H1 (cell line): ENCODE data around the gene CLMP. TPM values are rescaled to one million over a fixed set of nuclear protein-coding genes. Genes with fewer than 3 reads are reported as not detected.

Source experiments
- CTCF ChIA-PET: fragments of 300-600 bp; sonication (Branson Sonifier 250); formaldehyde crosslinking; loops from one replicate; lab custom pipeline; 2021; ENCODE audit not compliant: partially characterized antibody; lab: Charles Lee
- POLR2A ChIA-PET: fragments of 300-600 bp; sonication (Branson Sonifier 250); formaldehyde crosslinking; loops from one replicate; lab custom pipeline; 2021; ENCODE audit warnings: inconsistent platforms; ENCODE audit not compliant: partially characterized antibody; lab: Charles Lee
- DNase-seq, 2 experiments: peaks; one replicate each; pipeline versions ENCODE4 v3.0.0 to v3.0.0-alpha.2; 2010 to 2022; ENCODE audit warnings: low spot score in 2 of 2, low read depth in 1 of 2, mixed read lengths in 1 of 2
- FAIRE-seq: peaks from 2 replicates; lab custom pipeline; 2011; peaks lifted over from hg19 to GRCh38; lab: Jason Lieb, UNC
- H2AFZ ChIP-seq: 2 replicates; pipeline ENCODE4 v1.8.1; 2012; ENCODE audit warnings: low read length, inconsistent platforms
- H2AK5ac ChIP-seq: 2 replicates; pipeline ENCODE4 v1.6.1; 2013; ENCODE audit warnings: low read depth, low read length
- H2BK120ac ChIP-seq: replicated peaks from 2 replicates; pipeline ENCODE3; 2013; ENCODE audit warnings: low read depth, low read length, inconsistent platforms
- H2BK12ac ChIP-seq: 2 replicates; pipeline ENCODE4 v1.6.1; 2013; ENCODE audit warnings: low read depth, low read length
- H2BK15ac ChIP-seq: 2 replicates; pipeline ENCODE4 v1.6.1; 2013; ENCODE audit warnings: low read length
- H2BK20ac ChIP-seq: 2 replicates; pipeline ENCODE4 v1.6.1; 2013; ENCODE audit warnings: low read length
- H2BK5ac ChIP-seq: 2 replicates; pipeline ENCODE4 v1.6.1; 2013; ENCODE audit warnings: low read depth, low read length
- H3K14ac ChIP-seq: 2 replicates; pipeline ENCODE4 v1.6.1; 2013; ENCODE audit warnings: inconsistent platforms; ENCODE audit not compliant: insufficient read length
- H3K18ac ChIP-seq: 2 replicates; pipeline ENCODE4 v1.6.1; 2013; ENCODE audit warnings: low read length; ENCODE audit errors: extremely low read depth
- H3K23ac ChIP-seq: 2 replicates; pipeline ENCODE4 v1.6.1; 2013; ENCODE audit warnings: inconsistent platforms; ENCODE audit not compliant: insufficient read length
- H3K23me2 ChIP-seq: 2 replicates; pipeline ENCODE4 v1.6.1; 2013; ENCODE audit warnings: low read depth, low read length
- H3K27ac ChIP-seq: 2 replicates; pipeline ENCODE4 v1.6.1; 2011; ENCODE audit warnings: low read depth, low read length, inconsistent platforms
- H3K27me3 ChIP-seq, 4 experiments: replicated peaks in 1 of 4; 1 replicate in 1 of 4; 2 replicates in 3 of 4; pipeline versions ENCODE4 v1.6.1 to v1.8.1; 2011 to 2013; ENCODE audit warnings: low read length in 3 of 4, mild to moderate bottlenecking in 3 of 4, inconsistent platforms in 2 of 4, mixed read lengths in 2 of 4, moderate library complexity in 1 of 4; ENCODE audit not compliant: control insufficient read depth in 3 of 4, insufficient read depth in 3 of 4; ENCODE audit errors: extremely low read depth in 1 of 4
- H3K36me3 ChIP-seq, 4 experiments: 2 replicates each; pipeline versions ENCODE4 v1.6.1 to v1.8.1; 2011 to 2013; ENCODE audit warnings: mild to moderate bottlenecking in 4 of 4, low read length in 3 of 4, moderate library complexity in 2 of 4, control low read depth in 1 of 4, inconsistent platforms in 1 of 4; ENCODE audit not compliant: insufficient read depth in 4 of 4, control insufficient read depth in 2 of 4
- H3K4ac ChIP-seq: replicated peaks from 2 replicates; pipeline ENCODE3; 2013; ENCODE audit warnings: low read length, low read depth, mixed read lengths, inconsistent platforms; ENCODE audit not compliant: insufficient read length
- H3K4me1 ChIP-seq, 4 experiments: replicated peaks in 1 of 4; 1 replicate in 1 of 4; 2 replicates in 3 of 4; pipeline versions ENCODE4 v1.6.1 to v1.8.1; 2011 to 2013; ENCODE audit warnings: low read length in 3 of 4, inconsistent platforms in 2 of 4, mixed read lengths in 1 of 4; ENCODE audit not compliant: insufficient read depth in 4 of 4, control insufficient read depth in 3 of 4
- H3K4me2 ChIP-seq, 2 experiments: 2 replicates each; pipeline versions ENCODE4 v1.6.1 to v1.8.1; 2011 to 2013; ENCODE audit warnings: low read depth in 2 of 2, low read length in 2 of 2, control low read depth in 1 of 2, inconsistent platforms in 1 of 2, mild to moderate bottlenecking in 1 of 2; ENCODE audit not compliant: insufficient read depth in 1 of 2
- H3K4me3 ChIP-seq, 4 experiments: fragments of 200-600, 300-600 bp in 1 of 4; sonication (generic), shearing (Covaris generic), sonication (Bioruptor Twin) in 1 of 4; 2 replicates each; pipeline versions ENCODE4 v1.5.1 to v1.8.1; 2011 to 2016; ENCODE audit warnings: low read length in 4 of 4, low read depth in 3 of 4, control low read depth in 2 of 4, inconsistent platforms in 2 of 4, mild to moderate bottlenecking in 2 of 4, mixed read lengths in 1 of 4, moderate library complexity in 1 of 4; ENCODE audit not compliant: insufficient read depth in 2 of 4; ENCODE audit errors: extremely low read depth in 1 of 4
- H3K56ac ChIP-seq: replicated peaks from 2 replicates; pipeline ENCODE3; 2013; ENCODE audit warnings: low read depth, mild to moderate bottlenecking, mixed read lengths, low read length, inconsistent platforms; ENCODE audit not compliant: insufficient read length
- H3K79me1 ChIP-seq: 2 replicates; pipeline ENCODE4 v1.6.1; 2013; ENCODE audit warnings: low read depth, low read length, control low read depth
- H3K79me2 ChIP-seq, 2 experiments: 2 replicates each; pipeline versions ENCODE4 v1.6.1 to v1.8.1; 2012 to 2013; ENCODE audit warnings: low read length in 2 of 2, mild to moderate bottlenecking in 2 of 2, inconsistent platforms in 1 of 2; ENCODE audit not compliant: insufficient read depth in 2 of 2, control insufficient read depth in 1 of 2
- H3K9ac ChIP-seq, 4 experiments: replicated peaks in 1 of 4; 1 replicate in 1 of 4; 2 replicates in 3 of 4; pipeline versions ENCODE4 v1.6.1 to v1.8.1; 2011 to 2013; ENCODE audit warnings: low read depth in 3 of 4, low read length in 3 of 4, control low read depth in 2 of 4, mild to moderate bottlenecking in 2 of 4, moderate library complexity in 2 of 4, inconsistent platforms in 1 of 4; ENCODE audit errors: extremely low read depth in 1 of 4
- H3K9me3 ChIP-seq, 2 experiments: 2 replicates each; pipeline versions ENCODE4 v1.6.1 to v1.8.1; 2012 to 2013; ENCODE audit warnings: mild to moderate bottlenecking in 2 of 2, moderate library complexity in 2 of 2, control low read depth in 1 of 2, inconsistent platforms in 1 of 2, low read depth in 1 of 2, low read length in 1 of 2, mixed read lengths in 1 of 2; ENCODE audit not compliant: insufficient read depth in 2 of 2
- H4K20me1 ChIP-seq, 2 experiments: replicated peaks in 1 of 2; 2 replicates each; pipeline versions ENCODE3 to v1.8.1; 2011 to 2013; ENCODE audit warnings: inconsistent platforms in 2 of 2, low read length in 2 of 2, mild to moderate bottlenecking in 1 of 2; ENCODE audit not compliant: insufficient read depth in 2 of 2, control insufficient read depth in 1 of 2
- H4K5ac ChIP-seq: 2 replicates; pipeline ENCODE4 v1.6.1; 2013; ENCODE audit warnings: low read length, low read depth, mixed read lengths, inconsistent platforms; ENCODE audit not compliant: insufficient read length
- H4K8ac ChIP-seq: 2 replicates; pipeline ENCODE4 v1.8.0; 2013; ENCODE audit warnings: mild to moderate bottlenecking, moderate library complexity, low read length, inconsistent platforms; ENCODE audit not compliant: insufficient read depth; ENCODE audit errors: extremely low read depth
- H4K91ac ChIP-seq: replicated peaks from 2 replicates; pipeline ENCODE3; 2013; ENCODE audit warnings: low read length, mixed read lengths, inconsistent platforms; ENCODE audit not compliant: insufficient read length
- CBX5 ChIP-seq: fragments of 300-800, 300-1000 bp; sonication (generic); IDR thresholded peaks from 2 replicates; pipeline ENCODE4 v1.7.1; 2016; ENCODE audit warnings: antibody characterized with exemption, low read length, low read depth
- EP300 ChIP-seq, 2 experiments: IDR thresholded peaks; 1 replicate in 1 of 2; 2 replicates in 1 of 2; pipeline ENCODE4 v1.6.1; 2011 to 2012; ENCODE audit warnings: low read depth in 2 of 2, low read length in 2 of 2, mild to moderate bottlenecking in 2 of 2, borderline replicate concordance in 1 of 2, inconsistent platforms in 1 of 2, moderate library complexity in 1 of 2
- KDM5A ChIP-seq: fragments of 200-600 bp; IDR thresholded peaks from 2 replicates; pipeline ENCODE4 v1.7.1; 2012; ENCODE audit warnings: mild to moderate bottlenecking, low read length, inconsistent platforms, mixed read lengths
- NANOG ChIP-seq: IDR thresholded peaks from 2 replicates; pipeline ENCODE4 v1.6.1; 2011; ENCODE audit warnings: low read length, low read depth, mild to moderate bottlenecking, inconsistent platforms; ENCODE audit not compliant: insufficient read depth, poor library complexity, severe bottlenecking
- NRF1 ChIP-seq: IDR thresholded peaks from 2 replicates; pipeline ENCODE4 v1.6.1; 2011; ENCODE audit warnings: mild to moderate bottlenecking, low read depth, low read length, improper control_type of control experiment
- POLR2AphosphoS5 ChIP-seq: IDR thresholded peaks from 2 replicates; pipeline ENCODE4 v1.6.1; 2011; ENCODE audit warnings: low read depth, low read length
- POU5F1 ChIP-seq: IDR thresholded peaks from 2 replicates; pipeline ENCODE4 v1.6.1; 2011; ENCODE audit warnings: low read depth, mild to moderate bottlenecking, low read length, moderate library complexity
- RBBP5 ChIP-seq: IDR thresholded peaks from 2 replicates; pipeline ENCODE4 v1.7.1; 2012; ENCODE audit warnings: low read depth, mild to moderate bottlenecking, inconsistent platforms, low read length, moderate library complexity, borderline replicate concordance
- RFX5 ChIP-seq: IDR thresholded peaks from 2 replicates; pipeline ENCODE4 v1.6.1; 2011; ENCODE audit warnings: low read depth, low read length, improper control_type of control experiment, borderline replicate concordance
- RNF2 ChIP-seq: fragments of 200-900, 300-1000 bp; sonication (generic); IDR thresholded peaks from 2 replicates; pipeline ENCODE4 v1.7.1; 2016; ENCODE audit warnings: borderline replicate concordance, low read depth, mild to moderate bottlenecking, antibody characterized with exemption, low read length; ENCODE audit not compliant: poor library complexity, severe bottlenecking; ENCODE audit errors: missing control alignments
- SAP30 ChIP-seq: fragments of 300-600 bp; sonication (generic); IDR thresholded peaks from 2 replicates; pipeline ENCODE4 v1.7.1; 2012; ENCODE audit warnings: low read length, moderate library complexity, mild to moderate bottlenecking, inconsistent platforms; ENCODE audit not compliant: insufficient read depth, insufficient replicate concordance
- TEAD4 ChIP-seq: IDR thresholded peaks from 2 replicates; pipeline ENCODE4 v1.6.1; 2012; ENCODE audit warnings: low read depth, low read length, inconsistent platforms, mixed read lengths
- ZNF274 ChIP-seq: IDR thresholded peaks from 2 replicates; pipeline ENCODE4 v1.7.0; 2012; ENCODE audit warnings: low read length, borderline replicate concordance; ENCODE audit errors: extremely low read depth
- WGBS, 2 experiments: shearing (Covaris generic) in 1 of 2; methylation state at CpG; one replicate each; pipeline versions ENCODE4 v1.1.6 to v1.1.7; 2013 to 2015; ENCODE audit warnings: low lambda C conversion rate in 2 of 2, mixed read lengths in 2 of 2, inconsistent platforms in 1 of 2, low coverage in 1 of 2, missing lambda C conversion rate in 1 of 2; ENCODE audit not compliant: insufficient replicate concordance in 2 of 2, insufficient coverage in 1 of 2, insufficient read length in 1 of 2; ENCODE audit errors: extremely low coverage in 1 of 2, missing lambda C conversion rate in 1 of 2; 5-methylcytosine and 5-hydroxymethylcytosine counted together
- polyA plus RNA-seq, 7 experiments: library from polyadenylated mRNA; depleted of rRNA in 3 of 7; stranded (reverse) in 5 of 7; unstranded in 2 of 7; fragments of >200 nt in 5 of 7; fragments of 200-250 nt in 2 of 7; gene quantifications; 1 replicate in 5 of 7; 2 replicates in 1 of 7; 4 replicates in 1 of 7; pipeline versions ENCODE4 v1.2.1 to v1.2.3, GENCODE V29; 2011 to 2013; ENCODE audit warnings: missing spikeins in 2 of 7, mixed read lengths in 2 of 7
- total RNA-seq: library from RNA; stranded (reverse); fragmentation: NEBNext Ultra II Directional; extraction: Animal tissue kit (Norgen Biotek cat#: 25700); gene quantifications from 2 replicates; pipeline ENCODE4 v1.2.1, GENCODE V29; 2021

CLMP gene
- total and polyA plus RNA-seq, 2 of the 8 experiments (the other 6 are each of a cell fraction or from before 2014, with no cell fraction given): 9.9 to 24.1 TPM

- Histone ChIP-seq H3K36me3 (no peaks in the 10 kb centered on the region), H2BK5ac (no peak overlapping the region), H2BK20ac (no peak overlapping the region), H3K56ac (no peak overlapping the region), H4K5ac (no peak overlapping the region), H2BK120ac (peak overlapping the region; percentile 38), H3K9ac (no peak overlapping the region), H3K27ac (no peak overlapping the region), H3K14ac (no peak overlapping the region), H2AFZ (no peak overlapping the region), H2BK12ac (no peak overlapping the region), H3K79me1 (no peaks in the 10 kb centered on the region; the same call in 1 of the 2 replicates), H3K23ac (no peak overlapping the region), H3K4me3 (no peak overlapping the region), H3K4me2 (0 out of 4 replicates have a peak overlapping the region, but pooled peaks of 1 of the 2 experiments have one; percentile 17), H3K23me2 (no peaks in the 10 kb centered on the region), H2BK15ac (no peak overlapping the region), H3K18ac (no peak overlapping the region), H4K91ac (no peak overlapping the region), H3K9me3 (no peaks in the 10 kb centered on the region), H3K4ac (no peak overlapping the region), H4K20me1 (peaks cover 0 to 1% of the 10 kb centered on the region in 2 experiments), H2AK5ac (no peak overlapping the region), H3K4me1 (peaks cover 0 to 5% (median 2%) of the 10 kb centered on the region in 4 experiments; a peak in 3 of 7 replicates), H3K27me3 (no peaks in the 10 kb centered on the region), H4K8ac (no peak overlapping the region), H3K79me2 (0 out of 4 replicates have a peak, but pooled peaks cover 0 to 1% of the 10 kb centered on the region in 2 experiments)
- ChIA-PET POLR2A (interaction anchor here (0.9 to 2.2 kb wide), 2 partner anchors 8 to 257 kb away, joined by 3 to 4 read pairs; no protein-coding TSS in a partner anchor), CTCF (interaction anchor here (0.8 to 9.8 kb wide), 8 partner anchors 7 to 305 kb away, joined by 3 to 170 read pairs (median 4); no protein-coding TSS in a partner anchor)
- 87% methylated on average over 3 of the region's 3 CpGs; no CpG with 5 or more reads in 1 of the 2 experiments for WGBS, 2 experiments
- DNase-seq (no peak), FAIRE-seq (no peak)
- no peak for TF ChIP-seq RBBP5
- no peak for TF ChIP-seq POLR2AphosphoS5
- TF ChIP-seq TEAD4: no peak
- TF ChIP-seq RFX5: no peak
- TF ChIP-seq KDM5A: no peak
- TF ChIP-seq EP300 (IDR thresholded peaks at IDR 0.05; ENCODE audit: borderline replicate concordance in 1 of 2, low read depth in 2 of 2, low read length in 2 of 2): no peak
- TF ChIP-seq NANOG: no peak
- TF ChIP-seq NRF1: no peak
- no peak for TF ChIP-seq ZNF274
- TF ChIP-seq SAP30: no peak
- no peak for TF ChIP-seq RNF2
- TF ChIP-seq POU5F1: no peak
- TF ChIP-seq CBX5: no peak
Observed at GRCh38 chr11:123169821-123170220, 25.2 kb downstream of the CLMP start.
